Fibroblast of lung (primary cell): Measurements from ENCODE around the gene CREB3. TPM values are rescaled to one million over a fixed set of nuclear protein-coding genes. Genes with fewer than 3 reads are reported as not detected.
A peak's percentile ranks its signal among the peaks of the same experiment; 100 is the strongest.

Experiments used
- DNase-seq, 2 donors: peaks; one replicate each; pipeline versions ENCODE4 v3.0.0 to v3.0.0-alpha.2; 2010; ENCODE audit warnings: low read depth in 2 of 2
- H2AFZ ChIP-seq: 2 replicates; pipeline ENCODE4 v1.5.1; 2012; ENCODE audit warnings: low read length, control low read depth, inconsistent platforms
- H3K27ac ChIP-seq: 2 replicates; pipeline ENCODE4 v1.5.1; 2011; ENCODE audit warnings: low read length, control low read depth; ENCODE audit not compliant: insufficient read depth
- H3K27me3 ChIP-seq: 2 replicates; pipeline ENCODE4 v1.5.1; 2011; ENCODE audit warnings: mild to moderate bottlenecking, low read length; ENCODE audit not compliant: control insufficient read depth, insufficient read depth
- H3K36me3 ChIP-seq: 2 replicates; pipeline ENCODE4 v1.5.1; 2011; ENCODE audit warnings: low read length; ENCODE audit not compliant: control insufficient read depth, insufficient read depth
- H3K4me1 ChIP-seq: 2 replicates; pipeline ENCODE4 v1.5.1; 2011; ENCODE audit warnings: low read length; ENCODE audit not compliant: control insufficient read depth, insufficient read depth; ENCODE audit errors: extremely low read depth
- H3K4me2 ChIP-seq: 2 replicates; pipeline ENCODE4 v1.5.1; 2011; ENCODE audit warnings: low read length, control low read depth; ENCODE audit not compliant: insufficient read depth; ENCODE audit errors: extremely low read depth
- H3K4me3 ChIP-seq, 4 experiments: fragments of 200-600 bp in 1 of 4; sonication (generic) in 1 of 4; replicated peaks in 1 of 4; 2 replicates each; pipeline ENCODE4 v1.5.1; 2011 to 2016; ENCODE audit warnings: low read length in 4 of 4, low read depth in 3 of 4, mild to moderate bottlenecking in 3 of 4, control low read depth in 2 of 4, inconsistent platforms in 1 of 4, mixed read lengths in 1 of 4; ENCODE audit not compliant: insufficient read depth in 1 of 4; ENCODE audit errors: control extremely low read depth in 1 of 4
- H3K79me2 ChIP-seq: 2 replicates; pipeline ENCODE4 v1.5.1; 2012; ENCODE audit warnings: mild to moderate bottlenecking, low read length, inconsistent platforms; ENCODE audit not compliant: control insufficient read depth, insufficient read depth
- H3K9ac ChIP-seq: 2 replicates; pipeline ENCODE4 v1.5.1; 2011; ENCODE audit warnings: mild to moderate bottlenecking, low read length, control low read depth; ENCODE audit not compliant: insufficient read depth
- H3K9me3 ChIP-seq: 2 replicates; pipeline ENCODE4 v1.5.1; 2012; ENCODE audit warnings: low read depth, low read length; ENCODE audit not compliant: control insufficient read depth, insufficient read depth
- H4K20me1 ChIP-seq: 2 replicates; pipeline ENCODE4 v1.5.1; 2011; ENCODE audit warnings: low read length; ENCODE audit not compliant: control insufficient read depth, insufficient read depth; ENCODE audit errors: extremely low read depth
- CTCF ChIP-seq, 2 donors: IDR thresholded peaks in 1 of 2; conservative IDR thresholded peaks in 1 of 2; 1 replicate in 1 of 2; 2 replicates in 1 of 2; pipeline ENCODE4 v1.5.1; 2011 to 2012; ENCODE audit warnings: low read length in 2 of 2, control low read depth in 1 of 2, inconsistent platforms in 1 of 2, low read depth in 1 of 2, mild to moderate bottlenecking in 1 of 2
- EZH2 ChIP-seq: IDR thresholded peaks from 2 replicates; pipeline ENCODE4 v1.5.1; 2012; ENCODE audit warnings: low read length, control low read depth, mild to moderate bottlenecking; ENCODE audit errors: missing control alignments
- polyA plus RNA-seq, 2 donors: library from polyadenylated mRNA; depleted of rRNA in 1 of 2; stranded (reverse) in 1 of 2; unstranded in 1 of 2; fragments of >200 nt; gene quantifications; 2 replicates each; pipeline ENCODE4 v1.2.1, GENCODE V29; 2011 to 2012; ENCODE audit warnings: missing spikeins in 1 of 2
- total RNA-seq: library from RNA; depleted of rRNA; stranded (reverse); fragments of >200 nt; gene quantifications from 2 replicates; pipeline ENCODE4 v1.2.1, GENCODE V29; 2014

CREB3 gene
- total and polyA plus RNA-seq, 2 donors (not counting 1 experiment from before 2014, with no cell fraction given) = 50.2 to 70.2 TPM

GRCh38 chr9:35769763-35770162, 37.3 kb downstream of the CREB3 start:
- DNase-seq = no peak
- Histone ChIP-seq H3K9me3 (no peaks in the 10 kb centered on the region), H3K9ac (no peak overlapping the region), H3K4me3 (no peak overlapping the region), H3K4me1 (no peaks in the 10 kb centered on the region), H3K79me2 (no peaks in the 10 kb centered on the region), H4K20me1 (no peaks in the 10 kb centered on the region), H3K27ac (no peak overlapping the region), H3K27me3 (peaks cover 11% of the 10 kb centered on the region), H3K4me2 (no peak overlapping the region), H3K36me3 (no peaks in the 10 kb centered on the region), H2AFZ (no peak overlapping the region)
- no peak for TF ChIP-seq CTCF (conservative IDR thresholded peaks at IDR 0.05 in 1 of 2, IDR thresholded peaks at IDR 0.05 in 1 of 2; ENCODE audit: low read depth in 1 of 2, low read length in 2 of 2)
- TF ChIP-seq EZH2 = no peak

GRCh38 chr9:35771075-35771433, 38.6 kb downstream of the CREB3 start:
- Histone ChIP-seq H4K20me1 (no peaks in the 10 kb centered on the region), H3K36me3 (no peaks in the 10 kb centered on the region), H3K27me3 (peaks cover 11% of the 10 kb centered on the region), H3K79me2 (no peaks in the 10 kb centered on the region), H3K4me2 (no peak overlapping the region), H2AFZ (no peak overlapping the region), H3K9ac (no peak overlapping the region), H3K27ac (no peak overlapping the region), H3K4me3 (no peak overlapping the region), H3K4me1 (no peaks in the 10 kb centered on the region), H3K9me3 (no peaks in the 10 kb centered on the region)
- TF ChIP-seq EZH2 (no peak), CTCF (conservative IDR thresholded peaks at IDR 0.05 in 1 of 2, IDR thresholded peaks at IDR 0.05 in 1 of 2; ENCODE audit: low read depth in 1 of 2, low read length in 2 of 2) (no peak)
- DNase-seq = no peak

- Histone ChIP-seq H4K20me1 (no peaks in the 10 kb centered on the region), H3K4me3 (no peak overlapping the region), H3K4me1 (no peaks in the 10 kb centered on the region), H2AFZ (no peak overlapping the region), H3K27ac (no peak overlapping the region), H3K4me2 (no peak overlapping the region), H3K79me2 (no peaks in the 10 kb centered on the region), H3K27me3 (peaks cover 11% of the 10 kb centered on the region), H3K36me3 (no peaks in the 10 kb centered on the region), H3K9ac (no peak overlapping the region), H3K9me3 (no peaks in the 10 kb centered on the region)
- TF ChIP-seq EZH2 = no peak
- peak in 1 of 2 donors; percentile 65 for DNase-seq
Observed at GRCh38 chr9:35771534-35771933, 39.1 kb downstream of the CREB3 start.
